Activated CD8-positive, alpha-beta T cell treated with anti-CD3 and anti-CD28 coated beads for 36 hours (primary cell): ENCODE data around the gene CTH. TPM values are rescaled to one million over a fixed set of nuclear protein-coding genes. Genes with fewer than 3 reads are reported as not detected.
"Not testable (repeated sequence)": the region's sequence is repeated elsewhere in the genome, so short reads cannot be mapped to it uniquely, and the experiment has no call there.

ENCODE experiments used
- ATAC-seq: fragments of 200-7000 bp; cut with Tn5 transposase; one replicate; pipeline ENCODE4 v1.10.0; 2021; ENCODE audit warnings: mild to moderate bottlenecking, moderate library complexity
- CTCF ChIA-PET: fragments of 350-600 bp; sonication (Branson Sonifier 250); formaldehyde crosslinking; loops from one replicate; lab custom pipeline; 2021; ENCODE audit warnings: antibody characterized with exemption; lab: Charles Lee
- POLR2A ChIA-PET: fragments of 350-600 bp; sonication (Branson Sonifier 250); formaldehyde crosslinking; loops from one replicate; lab custom pipeline; 2021; ENCODE audit warnings: antibody characterized with exemption; lab: Charles Lee
- DNase-seq: peaks from one replicate; pipeline ENCODE4 v3.0.0-alpha.2; 2020
- H3K27ac Mint-ChIP-seq: one replicate; pipeline ENCODE4 v1.8.0; 2021; ENCODE audit warnings: mild to moderate bottlenecking, mixed read lengths
- H3K27me3 Mint-ChIP-seq: one replicate; pipeline ENCODE4 v1.8.0; 2021; ENCODE audit warnings: mixed read lengths
- H3K36me3 Mint-ChIP-seq: one replicate; pipeline ENCODE4 v1.8.0; 2021; ENCODE audit warnings: low read depth, mixed read lengths
- H3K4me1 Mint-ChIP-seq: one replicate; pipeline ENCODE4 v1.8.0; 2021; ENCODE audit warnings: low read depth, mixed read lengths
- H3K4me3 Mint-ChIP-seq: one replicate; pipeline ENCODE4 v1.8.0; 2021; ENCODE audit warnings: mild to moderate bottlenecking, moderate library complexity, mixed read lengths
- H3K9me3 Mint-ChIP-seq: one replicate; pipeline ENCODE4 v1.8.0; 2021; ENCODE audit warnings: mixed read lengths
- CTCF ChIP-seq: fragments of 200-600 bp; IDR thresholded peaks from one replicate; pipeline ENCODE4 v1.8.0; 2022; ENCODE audit warnings: antibody characterized with exemption, mild to moderate bottlenecking
- intact Hi-C: fragments of 100-400 bp; cut with micrococcal nuclease; formaldehyde crosslinking; loops from one replicate; pipeline ENCODE4 v1.10.0; 2022
- total RNA-seq, 2 experiments: library from RNA; stranded (reverse); gene quantifications; one replicate each; pipeline ENCODE4 v1.2.3, GENCODE V29; 2021

The CTH gene
- total RNA-seq, 2 experiments from 2014 or later, result 34.5 to 35.0 TPM

- Mint-ChIP-seq H3K27ac (no peak overlapping the region), H3K36me3 (peaks cover 3% of the 10 kb centered on the region), H3K4me3 (no peak overlapping the region), H3K9me3 (no peaks in the 10 kb centered on the region), H3K4me1 (no peaks in the 10 kb centered on the region), H3K27me3 (no peaks in the 10 kb centered on the region)
- no peak for TF ChIP-seq CTCF
- ATAC-seq (no peak), DNase-seq (no peak)
- ChIA-PET CTCF (no interaction called here), POLR2A (no interaction called here)
- intact Hi-C loops, result no loop called here
These were observed 38.6 kb upstream of the CTH start for GRCh38 chr1:70372426-70372825.

GRCh38 chr1:70373580-70373979 is 37.5 kb upstream of the CTH start:
- H3K9me3 Mint-ChIP-seq, H3K27me3 Mint-ChIP-seq, H3K27ac Mint-ChIP-seq, H3K36me3 Mint-ChIP-seq, ATAC-seq, DNase-seq, intact Hi-C loops, CTCF ChIA-PET, H3K4me3 Mint-ChIP-seq, H3K4me1 Mint-ChIP-seq: not testable (repeated sequence)
- POLR2A ChIA-PET, result interaction anchor here (0.6 kb wide), 1 partner anchor 33 kb away, joined by 3 read pairs; no protein-coding TSS in a partner anchor

GRCh38 chr1:70376196-70376595 is 34.9 kb upstream of the CTH start:
- Mint-ChIP-seq H3K9me3 (no peaks in the 10 kb centered on the region), H3K4me3 (no peak overlapping the region), H3K27ac (no peak overlapping the region), H3K36me3 (no peaks in the 10 kb centered on the region), H3K27me3 (no peaks in the 10 kb centered on the region), H3K4me1 (no peaks in the 10 kb centered on the region)
- no peak for DNase-seq
- no peak for ATAC-seq
- CTCF ChIA-PET, result no interaction called here
- TF ChIP-seq CTCF, result no peak
- intact Hi-C loops, result no loop called here
- POLR2A ChIA-PET, result no interaction called here

GRCh38 chr1:70382682-70383081 is 28.4 kb upstream of the CTH start:
- TF ChIP-seq CTCF, result no peak
- Mint-ChIP-seq H3K27ac (no peak overlapping the region), H3K27me3 (peaks cover 3% of the 10 kb centered on the region), H3K36me3 (no peaks in the 10 kb centered on the region), H3K9me3 (no peaks in the 10 kb centered on the region), H3K4me3 (no peak overlapping the region), H3K4me1 (no peaks in the 10 kb centered on the region)
- DNase-seq, result no peak
- ATAC-seq, result no peak
- intact Hi-C loops, result no loop called here
- POLR2A ChIA-PET, result no interaction called here
- CTCF ChIA-PET, result no interaction called here

GRCh38 chr1:70383483-70383882 is 27.6 kb upstream of the CTH start:
- no peak for TF ChIP-seq CTCF
- Mint-ChIP-seq H3K27me3 (peaks cover 3% of the 10 kb centered on the region), H3K36me3 (no peaks in the 10 kb centered on the region), H3K4me3 (no peak overlapping the region), H3K27ac (no peak overlapping the region), H3K4me1 (no peaks in the 10 kb centered on the region), H3K9me3 (no peaks in the 10 kb centered on the region)
- intact Hi-C loops, result no loop called here
- CTCF ChIA-PET, result no interaction called here
- POLR2A ChIA-PET, result interaction anchor here (1.1 kb wide), 1 partner anchor 28 kb away, joined by 4 read pairs; the partner anchor contains the start of gene CTH
- no peak for ATAC-seq
- no peak for DNase-seq

- H3K9me3 Mint-ChIP-seq, result no peaks in the 10 kb centered on the region
- H3K27ac Mint-ChIP-seq, result no peak overlapping the region
- CTCF ChIA-PET, result no interaction called here
- no peaks in the 10 kb centered on the region for H3K36me3 Mint-ChIP-seq
- TF ChIP-seq CTCF, result no peak
- H3K27me3 Mint-ChIP-seq, result peaks cover 5% of the 10 kb centered on the region
- H3K4me3 Mint-ChIP-seq, result no peak overlapping the region
- DNase-seq (no peak), ATAC-seq (no peak)
- H3K4me1 Mint-ChIP-seq, result no peaks in the 10 kb centered on the region
- intact Hi-C loops, result no loop called here
- POLR2A ChIA-PET, result no interaction called here
These were observed 26.5 kb upstream of the CTH start for GRCh38 chr1:70384542-70384941.
